NCI-H510A treated with DMSO at 0.1 percent for 48 hours (cell line): ENCODE data around the gene GZMA.

ENCODE experiments used
- DNase-seq: peaks from one replicate; lab custom pipeline; 2025; lab: John Stamatoyannopoulos, UW

The GZMA gene

GRCh38 chr5:55108661-55109060 is 6.2 kb downstream of the GZMA start:
- no peak for DNase-seq

GRCh38 chr5:55110217-55110616 is 7.8 kb downstream of the GZMA start:
- no peak for DNase-seq

GRCh38 chr5:55113327-55113726 is 10.9 kb downstream of the GZMA start:
- no peak for DNase-seq

- no peak for DNase-seq
Observed at GRCh38 chr5:55114061-55114460, 11.6 kb downstream of the GZMA start.

- DNase-seq, result no peak
Observed at GRCh38 chr5:55123365-55123764, 20.9 kb downstream of the GZMA start.

GRCh38 chr5:55134053-55134722 is 31.7 kb downstream of the GZMA start:
- no peak for DNase-seq

GRCh38 chr5:55136521-55136920 is 34.1 kb downstream of the GZMA start:
- DNase-seq, result no peak

GRCh38 chr5:55140908-55141665 is 38.6 kb downstream of the GZMA start:
- DNase-seq, result peak; percentile 49

GRCh38 chr5:55141945-55142690 is 39.7 kb downstream of the GZMA start:
- no peak for DNase-seq

GRCh38 chr5:55143624-55144023 is 41.2 kb downstream of the GZMA start:
- DNase-seq, result no peak

- no peak for DNase-seq
Observed at GRCh38 chr5:55146080-55146479, 43.6 kb downstream of the GZMA start.

- DNase-seq, result peak; percentile 84
Observed at GRCh38 chr5:55146543-55147151, 44.2 kb downstream of the GZMA start.

GRCh38 chr5:55149308-55149795 is 46.9 kb downstream of the GZMA start:
- no peak for DNase-seq

- DNase-seq, result no peak
Observed at GRCh38 chr5:55151923-55152842, 49.7 kb downstream of the GZMA start.

GRCh38 chr5:55154873-55155272 is 52.4 kb downstream of the GZMA start:
- no peak for DNase-seq
